ENCODE data around the gene HIF1AN.

GRCh38 chr10:100524206-100524605 is 11.5 kb upstream of the HIF1AN start:
- no peak for TF ChIP-seq CTCF (IDR thresholded peaks at IDR 0.05; ENCODE audit: borderline replicate concordance, extremely low read depth, low read length, poor library complexity, severe bottlenecking)
- no peak for TF ChIP-seq EZH2 (IDR thresholded peaks at IDR 0.05; ENCODE audit: borderline replicate concordance, low read depth, low read length, severe bottlenecking)

Data from DND-41 (cell line).